SK-N-SH (cell line): ENCODE measurements around the gene CNTNAP2.

Experiments
- CTCF ChIP-seq: fragments of 200-600 bp; sonication (generic); IDR thresholded peaks from 2 replicates; pipeline ENCODE4 v1.6.1; 2017; ENCODE audit warnings: antibody characterized with exemption, mild to moderate bottlenecking, moderate library complexity
- EP300 ChIP-seq, 2 experiments: IDR thresholded peaks; 2 replicates each; pipeline versions ENCODE4 v1.4.0 to v1.6.1; 2012; ENCODE audit warnings: borderline replicate concordance in 1 of 2, low read depth in 1 of 2, low read length in 1 of 2
- EZH2phosphoT487 ChIP-seq: fragments of 200-600 bp; sonication (generic); IDR thresholded peaks from 2 replicates; pipeline ENCODE4 v1.6.1; 2017; ENCODE audit warnings: low read depth, mixed run types, mild to moderate bottlenecking, antibody characterized with exemption, moderate library complexity, borderline replicate concordance
- GATA2 ChIP-seq: sonication (generic); formaldehyde crosslinking; IDR thresholded peaks from 2 replicates; pipeline ENCODE4 v1.5.0; 2020; ENCODE audit warnings: mild to moderate bottlenecking, missing genetic modification reagents
- POLR2AphosphoS5 ChIP-seq: IDR thresholded peaks from 2 replicates; pipeline ENCODE4 v1.6.1; 2012; ENCODE audit warnings: low read depth, low read length
- TEAD4 ChIP-seq: IDR thresholded peaks from 2 replicates; pipeline ENCODE4 v1.4.0; 2012; ENCODE audit warnings: mild to moderate bottlenecking, borderline replicate concordance; ENCODE audit not compliant: insufficient read depth
- ZBTB33 ChIP-seq: IDR thresholded peaks from 2 replicates; pipeline ENCODE4 v1.4.0; 2012; ENCODE audit warnings: low read depth, borderline replicate concordance
- TF ChIP-seq, protein P1 (sequence below): IDR thresholded peaks from 2 replicates; pipeline ENCODE4 v1.6.1; 2012; ENCODE audit warnings: mild to moderate bottlenecking, low read depth, low read length, moderate library complexity
- TF ChIP-seq, protein P2 (sequence below): IDR thresholded peaks from 2 replicates; pipeline ENCODE4 v1.4.0; 2012; ENCODE audit warnings: low read depth, borderline replicate concordance

DNA sequence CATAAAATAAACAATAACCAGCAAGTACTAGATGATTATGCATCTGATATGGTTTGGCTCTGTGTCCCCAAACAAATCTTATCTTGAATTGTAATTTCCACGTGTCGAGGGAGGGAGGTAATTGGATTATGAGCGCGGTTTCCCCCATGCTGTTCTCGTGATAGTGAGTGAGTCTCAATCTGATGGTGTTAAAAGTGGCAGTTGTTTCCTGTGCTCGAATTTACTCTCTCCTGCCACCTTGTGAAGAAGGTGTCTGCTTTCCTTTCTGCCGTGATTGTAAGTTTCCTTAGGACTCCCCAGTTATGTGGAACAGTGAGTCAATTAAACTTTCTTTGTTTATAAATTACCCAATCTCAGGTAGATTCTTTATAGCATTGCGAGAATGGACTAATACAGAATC, 15.1 kb downstream of the CNTNAP2 start:
- TF ChIP-seq CTCF (no peak), EP300 (IDR thresholded peaks at IDR 0.05; ENCODE audit: borderline replicate concordance in 1 of 2, low read depth in 1 of 2, low read length in 1 of 2) (no peak), ZBTB33 (no peak), POLR2AphosphoS5 (no peak), GATA2 (no peak), TEAD4 (no peak), EZH2phosphoT487 (no peak)
- TF ChIP-seq, protein P1, sequence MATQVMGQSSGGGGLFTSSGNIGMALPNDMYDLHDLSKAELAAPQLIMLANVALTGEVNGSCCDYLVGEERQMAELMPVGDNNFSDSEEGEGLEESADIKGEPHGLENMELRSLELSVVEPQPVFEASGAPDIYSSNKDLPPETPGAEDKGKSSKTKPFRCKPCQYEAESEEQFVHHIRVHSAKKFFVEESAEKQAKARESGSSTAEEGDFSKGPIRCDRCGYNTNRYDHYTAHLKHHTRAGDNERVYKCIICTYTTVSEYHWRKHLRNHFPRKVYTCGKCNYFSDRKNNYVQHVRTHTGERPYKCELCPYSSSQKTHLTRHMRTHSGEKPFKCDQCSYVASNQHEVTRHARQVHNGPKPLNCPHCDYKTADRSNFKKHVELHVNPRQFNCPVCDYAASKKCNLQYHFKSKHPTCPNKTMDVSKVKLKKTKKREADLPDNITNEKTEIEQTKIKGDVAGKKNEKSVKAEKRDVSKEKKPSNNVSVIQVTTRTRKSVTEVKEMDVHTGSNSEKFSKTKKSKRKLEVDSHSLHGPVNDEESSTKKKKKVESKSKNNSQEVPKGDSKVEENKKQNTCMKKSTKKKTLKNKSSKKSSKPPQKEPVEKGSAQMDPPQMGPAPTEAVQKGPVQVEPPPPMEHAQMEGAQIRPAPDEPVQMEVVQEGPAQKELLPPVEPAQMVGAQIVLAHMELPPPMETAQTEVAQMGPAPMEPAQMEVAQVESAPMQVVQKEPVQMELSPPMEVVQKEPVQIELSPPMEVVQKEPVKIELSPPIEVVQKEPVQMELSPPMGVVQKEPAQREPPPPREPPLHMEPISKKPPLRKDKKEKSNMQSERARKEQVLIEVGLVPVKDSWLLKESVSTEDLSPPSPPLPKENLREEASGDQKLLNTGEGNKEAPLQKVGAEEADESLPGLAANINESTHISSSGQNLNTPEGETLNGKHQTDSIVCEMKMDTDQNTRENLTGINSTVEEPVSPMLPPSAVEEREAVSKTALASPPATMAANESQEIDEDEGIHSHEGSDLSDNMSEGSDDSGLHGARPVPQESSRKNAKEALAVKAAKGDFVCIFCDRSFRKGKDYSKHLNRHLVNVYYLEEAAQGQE, result no peak
- TF ChIP-seq, protein P2, sequence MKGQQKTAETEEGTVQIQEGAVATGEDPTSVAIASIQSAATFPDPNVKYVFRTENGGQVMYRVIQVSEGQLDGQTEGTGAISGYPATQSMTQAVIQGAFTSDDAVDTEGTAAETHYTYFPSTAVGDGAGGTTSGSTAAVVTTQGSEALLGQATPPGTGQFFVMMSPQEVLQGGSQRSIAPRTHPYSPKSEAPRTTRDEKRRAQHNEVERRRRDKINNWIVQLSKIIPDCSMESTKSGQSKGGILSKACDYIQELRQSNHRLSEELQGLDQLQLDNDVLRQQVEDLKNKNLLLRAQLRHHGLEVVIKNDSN, result no peak
